K562 (cell line): ENCODE results near the gene COX19. TPM values are rescaled to one million over a fixed set of nuclear protein-coding genes. Genes with fewer than 3 reads are reported as not detected.

Experiments used
- ATF1 ChIP-seq, 2 experiments: fragments of 450-650 bp in 1 of 2; IDR thresholded peaks; 2 replicates each; pipeline ENCODE4 v1.6.1; 2016; ENCODE audit warnings: missing compliant biosample characterization in 1 of 2, missing genetic modification characterization in 1 of 2
- CBFA2T3 ChIP-seq: fragments of 450-650 bp; IDR thresholded peaks from 2 replicates; pipeline ENCODE4 v1.6.1; 2017
- CXXC5 ChIP-seq: fragments of 250-450 bp; sonication (Bioruptor Pico); IDR thresholded peaks from 2 replicates; pipeline ENCODE4 v1.8.0; 2022; ENCODE audit warnings: inconsistent platforms, mild to moderate bottlenecking, moderate library complexity
- DPF2 ChIP-seq: fragments of 450-650 bp; IDR thresholded peaks from 2 replicates; pipeline ENCODE4 v1.6.1; 2016
- ELF2 ChIP-seq: fragments of 250-450 bp; sonication (Bioruptor Pico); IDR thresholded peaks from 2 replicates; pipeline ENCODE4 v1.5.0; 2021; ENCODE audit warnings: mild to moderate bottlenecking
- HMGN3 ChIP-seq: IDR thresholded peaks from 2 replicates; pipeline ENCODE4 v1.6.1; 2011; ENCODE audit warnings: borderline replicate concordance, low read depth, mild to moderate bottlenecking, mixed read lengths, low read length; ENCODE audit not compliant: insufficient read length; ENCODE audit errors: extremely low read depth
- JUN ChIP-seq, 2 experiments: sonication (generic) in 1 of 2; formaldehyde crosslinking in 1 of 2; IDR thresholded peaks; 2 replicates each; pipeline versions ENCODE4 v1.6.1 to v1.8.0; 2012 to 2022; ENCODE audit warnings: borderline replicate concordance in 2 of 2, mild to moderate bottlenecking in 2 of 2, improper control_type of control experiment in 1 of 2, low read depth in 1 of 2, low read length in 1 of 2, missing genetic modification reagents in 1 of 2
- KDM4B ChIP-seq, 2 experiments: fragments of 450-650 bp in 1 of 2; sonication (generic) in 1 of 2; IDR thresholded peaks; 2 replicates each; pipeline ENCODE4 v1.6.1; 2016 to 2017; ENCODE audit warnings: borderline replicate concordance in 2 of 2, antibody characterized with exemption in 1 of 2, low read depth in 1 of 2, mild to moderate bottlenecking in 1 of 2
- NR1H2 ChIP-seq: sonication (generic); formaldehyde crosslinking; IDR thresholded peaks from 2 replicates; pipeline ENCODE4 v1.4.0; 2020; ENCODE audit warnings: mild to moderate bottlenecking, missing genetic modification reagents
- PHF20 ChIP-seq: fragments of 450-650 bp; IDR thresholded peaks from 2 replicates; pipeline ENCODE4 v1.6.1; 2018; ENCODE audit not compliant: partially characterized antibody
- RBFOX2 ChIP-seq: fragments of 200-400 bp; formaldehyde crosslinking; IDR thresholded peaks from 2 replicates; pipeline ENCODE4 v1.6.1; 2017; ENCODE audit warnings: low read depth, mild to moderate bottlenecking, low read length, moderate library complexity
- SLC30A9 ChIP-seq: fragments of 250-450 bp; sonication (Bioruptor Pico); IDR thresholded peaks from 2 replicates; pipeline ENCODE4 v1.8.0; 2022; ENCODE audit warnings: mild to moderate bottlenecking, moderate library complexity
- STAG1 ChIP-seq: sonication (generic); formaldehyde crosslinking; IDR thresholded peaks from 2 replicates; pipeline ENCODE4 v1.5.0; 2020; ENCODE audit warnings: missing genetic modification reagents, borderline replicate concordance
- TARDBP ChIP-seq: fragments of 450-650 bp; IDR thresholded peaks from 2 replicates; pipeline ENCODE4 v1.6.1; 2016
- TGIF2 ChIP-seq: sonication (generic); formaldehyde crosslinking; IDR thresholded peaks from 2 replicates; pipeline ENCODE4 v1.8.1; 2022; ENCODE audit warnings: mild to moderate bottlenecking, missing genetic modification reagents, moderate library complexity
- YY1 ChIP-seq, 3 experiments: IDR thresholded peaks; 2 replicates each; pipeline ENCODE4 v1.6.1; 2011; ENCODE audit warnings: low read length in 2 of 3, mild to moderate bottlenecking in 2 of 3, moderate library complexity in 2 of 3, borderline replicate concordance in 1 of 3, control low read depth in 1 of 3, low read depth in 1 of 3; ENCODE audit not compliant: insufficient read depth in 3 of 3, insufficient replicate concordance in 2 of 3, control insufficient read depth in 1 of 3, insufficient read length in 1 of 3; ENCODE audit errors: extremely low read depth in 1 of 3
- polyA plus RNA-seq, 8 experiments: library from polyadenylated mRNA; depleted of rRNA in 4 of 8; stranded (reverse) in 5 of 8; unstranded in 3 of 8; fragments of >200 nt; fragmentation: Nextera tagmentation in 2 of 8; fragmentation: Illumina TruSeq in 1 of 8; extraction: Ambion mirVana in 2 of 8; extraction: Trizol in 1 of 8; gene quantifications; 2 replicates each; pipeline versions ENCODE4 v1.2.1 to v1.2.3, GENCODE V29; 2011 to 2014; ENCODE audit warnings: inconsistent platforms in 1 of 8, missing spikeins in 1 of 8
- total RNA-seq, 7 experiments: library from RNA; depleted of rRNA in 6 of 7; stranded (reverse); fragments of >200 nt in 6 of 7; fragmentation: Illumina TruSeq in 2 of 7; extraction: Trizol in 2 of 7; gene quantifications; 2 replicates each; pipeline versions ENCODE4 v1.2.1 to v1.2.3, GENCODE V29; 2011 to 2021; ENCODE audit warnings: low replicate concordance in 1 of 7
- TF ChIP-seq, protein P1 (sequence below), 2 experiments: fragments of 450-650 bp; IDR thresholded peaks; 2 replicates each; pipeline ENCODE4 v1.6.1; 2016
- TF ChIP-seq, protein P2 (sequence below): fragments of 450-650 bp; formaldehyde crosslinking; IDR thresholded peaks from 2 replicates; pipeline ENCODE4 v1.4.0; 2020; ENCODE audit warnings: mild to moderate bottlenecking, mixed read lengths
- TF ChIP-seq, protein P3 (sequence below): fragments of 450-650 bp; IDR thresholded peaks from 2 replicates; pipeline ENCODE4 v1.6.1; 2016; ENCODE audit warnings: antibody characterized with exemption

COX19 gene
- total and polyA plus RNA-seq, 9 of the 15 experiments (the other 6 are each of a cell fraction or from before 2014, with no cell fraction given), result 5.2 to 10.5 (median 7.9) TPM

DNA sequence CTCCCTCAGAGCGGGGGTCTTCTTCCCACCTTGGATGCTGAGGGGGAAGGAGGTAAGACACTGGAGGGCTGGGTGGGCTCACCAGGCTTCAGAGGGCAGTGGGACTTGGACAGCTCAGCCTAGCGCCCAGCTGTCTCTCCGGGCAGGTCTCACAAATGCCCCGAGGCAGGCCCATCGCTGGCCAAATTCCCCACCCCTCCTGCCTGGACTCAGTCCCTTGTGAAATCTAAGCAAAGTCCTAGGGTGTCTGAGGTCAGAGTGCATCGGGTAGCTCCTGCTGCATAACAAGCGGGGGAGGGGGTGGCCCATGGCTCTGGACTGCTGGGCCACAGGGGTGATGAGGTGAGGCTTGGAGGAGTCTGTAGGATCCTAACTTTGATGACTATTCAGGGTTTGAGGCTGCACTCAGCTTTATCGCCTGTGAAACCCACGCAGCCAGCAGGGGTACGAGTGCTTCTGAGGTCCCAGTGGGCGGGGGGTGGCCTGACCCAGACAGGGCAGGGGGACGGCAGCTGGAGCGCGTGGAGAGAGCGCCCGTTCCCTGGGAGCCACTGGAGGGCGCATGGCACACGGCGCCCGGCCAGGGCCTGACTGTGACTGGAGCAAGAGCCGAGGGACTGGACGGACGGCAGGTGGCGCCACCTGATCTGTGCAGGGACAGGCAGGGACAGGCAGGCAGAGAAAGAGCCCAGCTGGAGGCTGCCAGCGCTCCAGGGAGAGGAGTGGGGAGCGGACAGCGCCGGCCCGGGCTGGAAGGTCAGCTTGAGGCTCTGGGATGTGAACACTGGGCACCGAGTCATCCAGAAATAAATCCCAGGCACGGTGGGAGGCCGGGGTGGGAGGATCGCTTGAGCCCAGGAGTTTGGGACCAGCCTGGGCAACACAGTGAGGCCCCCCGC lies 17.6 kb upstream of the COX19 start (continued):
- peak in 1 of 2 experiments; percentile 54; a peak in 1 of 4 replicates for TF ChIP-seq KDM4B (IDR thresholded peaks at IDR 0.05; ENCODE audit: borderline replicate concordance in 2 of 2, low read depth in 1 of 2)
- no peak for TF ChIP-seq SLC30A9 (CRISPR knock-in tag)
- TF ChIP-seq DPF2, result 0 out of 2 replicates have a peak, but pooled peaks have one; percentile 11
- no peak for TF ChIP-seq ELF2
- peak in 1 of 3 experiments; percentile 58 for TF ChIP-seq YY1 (IDR thresholded peaks at IDR 0.05; ENCODE audit: borderline replicate concordance in 1 of 3, control insufficient read depth in 1 of 3, extremely low read depth in 1 of 3, insufficient read depth in 3 of 3, insufficient read length in 1 of 3, insufficient replicate concordance in 2 of 3, low read depth in 1 of 3, low read length in 2 of 3)
- TF ChIP-seq, protein P1, sequence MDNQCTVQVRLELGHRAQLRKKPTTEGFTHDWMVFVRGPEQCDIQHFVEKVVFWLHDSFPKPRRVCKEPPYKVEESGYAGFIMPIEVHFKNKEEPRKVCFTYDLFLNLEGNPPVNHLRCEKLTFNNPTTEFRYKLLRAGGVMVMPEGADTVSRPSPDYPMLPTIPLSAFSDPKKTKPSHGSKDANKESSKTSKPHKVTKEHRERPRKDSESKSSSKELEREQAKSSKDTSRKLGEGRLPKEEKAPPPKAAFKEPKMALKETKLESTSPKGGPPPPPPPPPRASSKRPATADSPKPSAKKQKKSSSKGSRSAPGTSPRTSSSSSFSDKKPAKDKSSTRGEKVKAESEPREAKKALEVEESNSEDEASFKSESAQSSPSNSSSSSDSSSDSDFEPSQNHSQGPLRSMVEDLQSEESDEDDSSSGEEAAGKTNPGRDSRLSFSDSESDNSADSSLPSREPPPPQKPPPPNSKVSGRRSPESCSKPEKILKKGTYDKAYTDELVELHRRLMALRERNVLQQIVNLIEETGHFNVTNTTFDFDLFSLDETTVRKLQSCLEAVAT (IDR thresholded peaks at IDR 0.05), result peak in 1 of 2 experiments; percentile 93; a peak in 2 of 4 replicates
- TF ChIP-seq, protein P2, sequence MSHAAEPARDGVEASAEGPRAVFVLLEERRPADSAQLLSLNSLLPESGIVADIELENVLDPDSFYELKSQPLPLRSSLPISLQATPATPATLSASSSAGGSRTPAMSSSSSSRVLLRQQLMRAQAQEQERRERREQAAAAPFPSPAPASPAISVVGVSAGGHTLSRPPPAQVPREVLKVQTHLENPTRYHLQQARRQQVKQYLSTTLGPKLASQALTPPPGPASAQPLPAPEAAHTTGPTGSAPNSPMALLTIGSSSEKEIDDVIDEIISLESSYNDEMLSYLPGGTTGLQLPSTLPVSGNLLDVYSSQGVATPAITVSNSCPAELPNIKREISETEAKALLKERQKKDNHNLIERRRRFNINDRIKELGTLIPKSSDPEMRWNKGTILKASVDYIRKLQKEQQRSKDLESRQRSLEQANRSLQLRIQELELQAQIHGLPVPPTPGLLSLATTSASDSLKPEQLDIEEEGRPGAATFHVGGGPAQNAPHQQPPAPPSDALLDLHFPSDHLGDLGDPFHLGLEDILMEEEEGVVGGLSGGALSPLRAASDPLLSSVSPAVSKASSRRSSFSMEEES (CRISPR knock-in tag), result no peak
- no peak for TF ChIP-seq ATF1 (CRISPR knock-in tag; IDR thresholded peaks at IDR 0.05)
- peak; percentile 29; the same call in 1 of the 2 replicates for TF ChIP-seq ATF1 (tag; IDR thresholded peaks at IDR 0.05)
- peak; percentile 72; the same call in 1 of the 2 replicates for TF ChIP-seq TARDBP
- TF ChIP-seq CXXC5 (CRISPR knock-in tag), result peak; percentile 35
- no peak for TF ChIP-seq NR1H2
- no peak; the same call in 1 of the 2 replicates for TF ChIP-seq CBFA2T3
- no peak for TF ChIP-seq TGIF2 (CRISPR knock-in tag)
- peak; percentile 41 for TF ChIP-seq RBFOX2
- peak; percentile 41 for TF ChIP-seq PHF20
- TF ChIP-seq, protein P3, sequence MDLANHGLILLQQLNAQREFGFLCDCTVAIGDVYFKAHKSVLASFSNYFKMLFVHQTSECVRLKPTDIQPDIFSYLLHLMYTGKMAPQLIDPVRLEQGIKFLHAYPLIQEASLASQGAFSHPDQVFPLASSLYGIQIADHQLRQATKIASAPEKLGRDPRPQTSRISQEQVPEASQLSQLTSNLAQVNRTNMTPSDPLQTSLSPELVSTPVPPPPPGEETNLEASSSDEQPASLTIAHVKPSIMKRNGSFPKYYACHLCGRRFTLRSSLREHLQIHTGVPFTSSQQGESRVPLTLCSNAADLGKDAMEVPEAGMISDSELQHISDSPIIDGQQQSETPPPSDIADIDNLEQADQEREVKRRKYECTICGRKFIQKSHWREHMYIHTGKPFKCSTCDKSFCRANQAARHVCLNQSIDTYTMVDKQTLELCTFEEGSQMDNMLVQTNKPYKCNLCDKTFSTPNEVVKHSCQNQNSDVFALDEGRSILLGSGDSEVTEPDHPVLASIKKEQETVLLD, result 0 out of 2 replicates have a peak, but pooled peaks have one; percentile 22
- peak; percentile 69 for TF ChIP-seq HMGN3
- peak; percentile 100 for TF ChIP-seq STAG1
- TF ChIP-seq JUN (IDR thresholded peaks at IDR 0.05; ENCODE audit: borderline replicate concordance, low read depth, low read length), result 0 out of 2 replicates have a peak, but pooled peaks have one; percentile 51
- no peak for TF ChIP-seq JUN (CRISPR knock-in tag; IDR thresholded peaks at IDR 0.05; ENCODE audit: borderline replicate concordance)
